ENCODE measurements around the gene S1PR5. TPM values are rescaled to one million over a fixed set of nuclear protein-coding genes. Genes with fewer than 3 reads are reported as not detected.

The S1PR5 gene
- total and polyA plus RNA-seq, 9 of the 15 experiments (the other 6 are each of a cell fraction or from before 2014, with no cell fraction given), result 0.03 to 0.54 (median 0.35) TPM; not detected in 4

- TF ChIP-seq ZBTB40 (IDR thresholded peaks at IDR 0.05), result 0 out of 2 replicates have a peak, but pooled peaks have one; percentile 18
- no peak for TF ChIP-seq ZBTB40 (CRISPR knock-in tag; IDR thresholded peaks at IDR 0.05)
- peak in 1 of 2 experiments; percentile 28; a peak in 1 of 4 replicates for TF ChIP-seq RCOR1 (IDR thresholded peaks at IDR 0.05; ENCODE audit: borderline replicate concordance in 1 of 2, low read depth in 2 of 2, low read length in 2 of 2)
- TF ChIP-seq UBTF (IDR thresholded peaks at IDR 0.05; ENCODE audit: borderline replicate concordance in 1 of 2, low read depth in 2 of 2, low read length in 2 of 2), result peak in 1 of 2 experiments; percentile 1; a peak in 1 of 4 replicates
- no peak for TF ChIP-seq RFX7 (CRISPR knock-in tag; IDR thresholded peaks at IDR 0.05)
- no peak for TF ChIP-seq CEBPZ (IDR thresholded peaks at IDR 0.05; ENCODE audit: borderline replicate concordance, low read depth, low read length)
- TF ChIP-seq SP1 (CRISPR knock-in tag; IDR thresholded peaks at IDR 0.05), result peak; percentile 60; the same call in 1 of the 2 replicates
- TF ChIP-seq THAP7 (CRISPR knock-in tag; IDR thresholded peaks at IDR 0.05), result no peak
- TF ChIP-seq RBBP5 (IDR thresholded peaks at IDR 0.05; ENCODE audit: borderline replicate concordance, insufficient read depth, low read length, poor library complexity, severe bottlenecking), result peak; percentile 5
- peak; percentile 93 for TF ChIP-seq SMARCA5 (IDR thresholded peaks at IDR 0.05)
- TF ChIP-seq NCOA4 (IDR thresholded peaks at IDR 0.05; ENCODE audit: partially characterized antibody), result peak; percentile 69
Measured at GRCh38 chr19:10544242-10544752, 27.1 kb upstream of the S1PR5 start (continued).

All from K562 (cell line).